ENCODE results near the gene SIN3B. TPM values are rescaled to one million over a fixed set of nuclear protein-coding genes. Genes with fewer than 3 reads are reported as not detected.

The SIN3B gene
- total and polyA plus RNA-seq, 5 donors = 22.6 to 35.4 (median 28.3) TPM

DNA sequence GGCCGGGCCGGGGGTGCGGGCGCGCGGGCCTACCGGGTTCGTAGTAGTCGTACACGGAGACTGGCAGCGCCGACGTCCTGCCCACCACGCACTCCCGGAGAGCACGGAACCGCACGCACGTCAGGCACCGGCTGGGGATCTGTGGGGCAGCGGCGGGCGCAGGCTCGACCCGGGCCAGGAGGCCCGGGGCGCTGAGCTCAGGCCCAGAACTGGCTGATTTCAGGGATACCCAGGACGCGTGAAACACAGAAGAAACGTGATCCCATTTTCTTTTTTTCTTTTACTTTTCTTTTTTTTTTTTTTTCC is 68.6 kb downstream of the SIN3B start:
- peak; percentile 17 to 18 for ATAC-seq

DNA sequence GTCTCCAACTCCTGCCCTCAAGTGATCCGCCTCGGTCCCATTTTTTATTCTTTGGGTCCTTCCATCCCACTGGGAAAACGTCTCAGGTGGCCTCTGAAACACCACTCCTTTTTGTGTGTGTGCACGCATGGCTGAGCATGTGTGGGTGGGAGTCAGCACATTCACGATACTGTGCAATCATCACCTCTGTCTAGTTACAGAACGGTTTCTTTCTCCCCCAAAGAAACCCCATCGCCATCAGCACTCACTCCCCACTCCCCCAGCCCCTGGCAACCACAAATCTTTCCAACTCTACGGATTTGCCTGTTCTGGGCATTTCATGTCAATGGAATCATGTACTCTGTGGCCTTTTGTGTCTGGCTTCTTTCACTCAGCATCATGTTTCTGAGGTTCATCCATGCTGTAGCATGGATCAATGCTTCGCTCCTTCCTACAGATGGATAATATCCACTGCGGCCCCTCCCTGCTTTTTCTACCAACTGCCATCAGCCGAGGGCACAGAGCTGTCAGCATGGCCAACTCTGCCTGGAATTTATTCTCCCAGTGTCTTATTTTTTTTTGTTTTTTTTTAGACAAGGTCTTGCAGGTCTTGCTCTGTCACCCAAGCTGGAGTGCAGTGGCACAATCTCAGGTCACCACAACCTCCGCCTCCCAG is 69.3 kb downstream of the SIN3B start:
- no peaks in the 10 kb centered on the region for H3K27me3 ChIP-seq (ENCODE audit: control insufficient read depth, insufficient read depth)
- ATAC-seq (no peak), DNase-seq (peak in 1 of 3 donors; percentile 27)
- intact Hi-C loops (cut with DNase I) = no loop called here
- H3K4me1 ChIP-seq (ENCODE audit: control insufficient read depth, insufficient read depth, low read length) = no peaks in the 10 kb centered on the region
- 86% methylated on average over 12 of the region's 12 CpGs for WGBS
- H3K27ac ChIP-seq (ENCODE audit: low read length) = no peak overlapping the region
- no peak overlapping the region for H3K4me3 ChIP-seq (ENCODE audit: low read length)
- H3K9me3 ChIP-seq (ENCODE audit: control insufficient read depth, low read length) = no peaks in the 10 kb centered on the region

More for the DNA sequence above, 68.6 kb downstream of the SIN3B start:
- WGBS = 9% methylated on average over 30 of the region's 30 CpGs
- Histone ChIP-seq H3K27me3 (ENCODE audit: control insufficient read depth, insufficient read depth) (no peaks in the 10 kb centered on the region), H3K27ac (ENCODE audit: low read length) (peak overlapping the region; percentile 26), H3K9me3 (ENCODE audit: control insufficient read depth, low read length) (no peaks in the 10 kb centered on the region), H3K4me3 (ENCODE audit: low read length) (peak overlapping the region; percentile 55), H3K4me1 (ENCODE audit: control insufficient read depth, insufficient read depth, low read length) (no peaks in the 10 kb centered on the region)
- DNase-seq = peak in 1 of 3 donors; percentile 66
- intact Hi-C loops (cut with DNase I) = no loop called here

DNA sequence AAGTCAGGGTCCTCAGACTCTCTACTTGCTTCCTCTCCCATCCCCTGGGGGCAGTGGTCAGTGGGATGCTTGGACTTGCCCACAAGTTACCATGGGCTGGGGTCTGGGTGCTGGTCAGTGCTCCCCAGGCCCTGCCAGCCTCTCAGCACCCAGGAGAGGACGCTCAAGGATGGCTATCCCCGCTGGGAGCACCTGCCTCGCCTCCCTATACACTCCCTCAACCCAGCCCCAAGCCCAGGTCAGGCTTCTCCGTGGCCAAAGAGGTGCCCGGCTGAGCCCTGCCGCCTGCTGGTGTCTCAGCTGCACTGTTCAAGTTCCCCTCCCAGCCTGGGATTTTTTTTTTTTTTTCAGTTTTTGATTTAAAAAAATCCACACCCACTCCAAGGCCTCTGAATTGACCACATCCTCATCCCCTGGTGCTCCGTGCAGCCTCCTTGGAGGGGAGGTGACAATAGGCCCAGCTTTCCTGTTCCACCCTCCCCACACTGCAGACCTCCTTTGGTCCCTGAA is 70.4 kb downstream of the SIN3B start:
- ATAC-seq = no peak
- Histone ChIP-seq H3K4me1 (ENCODE audit: control insufficient read depth, insufficient read depth, low read length) (no peaks in the 10 kb centered on the region), H3K9me3 (ENCODE audit: control insufficient read depth, low read length) (no peaks in the 10 kb centered on the region), H3K27me3 (ENCODE audit: control insufficient read depth, insufficient read depth) (no peaks in the 10 kb centered on the region), H3K4me3 (ENCODE audit: low read length) (no peak overlapping the region), H3K27ac (ENCODE audit: low read length) (no peak overlapping the region)
- peak in 2 of 3 donors; percentile 75 to 80 for DNase-seq
- intact Hi-C loops (cut with DNase I) = loop anchor here in 2 of 4 donors (5.0 to 10.0 kb wide), 2 partner anchors 125 to 127 kb away; no protein-coding TSS in a partner anchor
- WGBS = 26% methylated on average over 7 of the region's 7 CpGs

DNA sequence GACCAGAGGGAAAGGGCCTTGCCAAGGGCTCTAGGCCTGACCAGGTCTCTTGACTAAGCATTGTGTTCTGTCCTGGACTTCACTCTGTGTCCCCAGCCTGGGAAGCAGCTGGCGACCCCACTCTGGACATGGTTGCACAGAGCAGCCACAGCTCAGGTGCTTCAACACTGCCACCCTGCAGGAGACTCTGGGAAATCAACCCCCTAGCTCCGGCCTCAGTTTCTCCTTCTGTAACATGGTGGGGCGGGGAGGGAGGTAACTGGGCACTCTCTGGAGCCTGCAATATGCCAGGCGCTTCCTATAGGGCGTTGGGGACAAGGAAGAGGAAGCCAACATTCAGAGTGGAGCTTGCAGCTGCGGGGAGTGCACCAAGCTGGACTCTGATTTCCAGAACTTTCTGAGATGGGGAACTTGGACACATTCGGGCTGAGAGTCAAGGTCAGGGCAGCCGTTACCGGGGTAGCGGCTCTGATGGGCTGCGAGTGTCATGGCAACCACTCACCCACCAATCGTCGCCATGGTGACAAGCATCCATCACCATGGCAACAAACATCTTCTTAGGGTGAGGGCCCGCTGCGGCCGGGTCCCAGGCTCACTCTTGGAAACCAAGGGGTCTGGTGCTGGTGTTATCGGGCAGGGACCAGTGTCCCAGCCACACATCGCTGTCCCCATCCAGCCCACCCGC is 72.4 kb downstream of the SIN3B start:
- Histone ChIP-seq H3K9me3 (ENCODE audit: control insufficient read depth, low read length) (no peaks in the 10 kb centered on the region), H3K27me3 (ENCODE audit: control insufficient read depth, insufficient read depth) (no peaks in the 10 kb centered on the region), H3K27ac (ENCODE audit: low read length) (no peak overlapping the region), H3K4me1 (ENCODE audit: control insufficient read depth, insufficient read depth, low read length) (no peaks in the 10 kb centered on the region), H3K4me3 (ENCODE audit: low read length) (no peak overlapping the region)
- DNase-seq = peak in 1 of 3 donors; percentile 40
- intact Hi-C loops (cut with DNase I) = loop anchor here in 2 of 4 donors (5.0 to 10.0 kb wide), 2 partner anchors 127 to 129 kb away; no protein-coding TSS in a partner anchor
- WGBS = 87% methylated on average over 19 of the region's 19 CpGs
- no peak for ATAC-seq

DNA sequence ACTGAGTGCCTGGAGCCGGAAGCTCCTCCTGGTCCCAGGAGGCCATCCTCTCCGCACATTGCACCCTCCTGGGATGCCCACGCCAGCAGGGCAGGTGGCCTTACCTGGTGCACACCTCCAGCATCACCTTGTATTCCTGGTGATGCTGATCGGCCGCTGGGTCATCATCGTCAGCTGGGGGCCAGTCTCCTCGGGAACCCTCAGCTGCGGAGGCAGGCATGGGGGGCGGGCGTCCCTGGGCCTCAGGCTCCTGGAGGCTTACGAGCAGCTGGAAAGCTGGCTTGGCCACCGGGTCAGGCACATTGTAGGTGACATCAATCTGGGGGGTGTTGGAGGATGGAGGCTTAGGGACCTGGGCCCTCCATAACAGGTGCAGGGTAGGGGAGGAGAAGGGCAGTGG is 73.3 kb downstream of the SIN3B start:
- no peak for ATAC-seq
- Histone ChIP-seq H3K27ac (ENCODE audit: low read length) (no peak overlapping the region), H3K4me1 (ENCODE audit: control insufficient read depth, insufficient read depth, low read length) (no peaks in the 10 kb centered on the region), H3K4me3 (ENCODE audit: low read length) (no peak overlapping the region), H3K27me3 (ENCODE audit: control insufficient read depth, insufficient read depth) (no peaks in the 10 kb centered on the region), H3K9me3 (ENCODE audit: control insufficient read depth, low read length) (no peaks in the 10 kb centered on the region)
- peak in 1 of 3 donors; percentile 25 for DNase-seq
- 94% methylated on average over 12 of the region's 12 CpGs for WGBS
- intact Hi-C loops (cut with DNase I) = loop anchor here in 2 of 4 donors (5.0 to 10.0 kb wide), 2 partner anchors 128 to 130 kb away; no protein-coding TSS in a partner anchor

DNA sequence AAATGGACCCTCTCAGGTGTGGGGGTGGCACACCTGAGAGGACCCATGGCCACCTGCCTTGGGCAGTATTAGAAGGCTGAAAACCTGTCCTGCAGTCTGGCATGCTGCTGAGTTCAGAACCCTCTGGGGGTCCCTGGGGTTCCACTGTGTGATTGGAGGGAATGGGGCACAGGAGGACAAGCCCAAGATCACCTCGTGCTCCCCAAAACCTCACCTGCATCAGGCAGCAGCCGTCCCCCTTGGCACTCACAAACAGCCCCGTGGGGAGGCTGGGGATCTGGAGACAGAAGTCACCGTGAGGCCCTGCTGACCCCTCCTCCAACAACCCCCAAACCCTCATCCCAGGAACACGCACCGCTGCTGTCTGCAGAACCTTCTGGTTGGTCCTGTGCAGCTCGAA is 74.1 kb downstream of the SIN3B start:
- no peaks in the 10 kb centered on the region for H3K9me3 ChIP-seq (ENCODE audit: control insufficient read depth, low read length)
- no peaks in the 10 kb centered on the region for H3K4me1 ChIP-seq (ENCODE audit: control insufficient read depth, insufficient read depth, low read length)
- no peak for ATAC-seq
- H3K27me3 ChIP-seq (ENCODE audit: control insufficient read depth, insufficient read depth) = no peaks in the 10 kb centered on the region
- peak in 1 of 3 donors; percentile 6 for DNase-seq
- no peak overlapping the region for H3K4me3 ChIP-seq (ENCODE audit: low read length)
- 89% methylated on average over 7 of the region's 7 CpGs for WGBS
- no peak overlapping the region for H3K27ac ChIP-seq (ENCODE audit: low read length)
- intact Hi-C loops (cut with DNase I) = loop anchor here in 2 of 4 donors (5.0 to 10.0 kb wide), 2 partner anchors 129 to 131 kb away; no protein-coding TSS in a partner anchor

DNA sequence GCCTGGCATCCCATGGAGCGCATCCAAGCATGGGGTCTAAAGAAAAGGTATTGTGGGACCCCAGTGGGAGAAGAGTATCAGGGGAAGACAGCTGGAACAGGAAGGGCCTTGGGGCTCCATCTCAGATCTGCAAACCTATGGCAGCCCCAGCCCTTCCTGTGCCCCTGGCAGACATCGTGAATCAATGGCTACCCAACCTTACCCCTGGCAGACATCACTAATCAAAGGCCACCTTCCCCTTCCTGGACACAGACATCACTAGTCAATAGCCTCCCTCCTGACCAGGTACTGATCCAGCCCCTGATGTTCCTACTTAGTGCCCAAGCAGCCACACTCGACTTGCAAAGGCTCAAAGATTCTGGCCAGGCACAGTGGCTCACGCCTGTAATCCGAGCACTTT is 75.4 kb downstream of the SIN3B start:
- Histone ChIP-seq H3K9me3 (ENCODE audit: control insufficient read depth, low read length) (no peaks in the 10 kb centered on the region), H3K4me3 (ENCODE audit: low read length) (no peak overlapping the region), H3K27ac (ENCODE audit: low read length) (no peak overlapping the region), H3K27me3 (ENCODE audit: control insufficient read depth, insufficient read depth) (no peaks in the 10 kb centered on the region), H3K4me1 (ENCODE audit: control insufficient read depth, insufficient read depth, low read length) (no peaks in the 10 kb centered on the region)
- DNase-seq (no peak), ATAC-seq (no peak)
- 67% methylated on average over 5 of the region's 5 CpGs for WGBS
- intact Hi-C loops (cut with DNase I) = loop anchor here in 2 of 4 donors (5.0 to 10.0 kb wide), 2 partner anchors 130 to 132 kb away; no protein-coding TSS in a partner anchor

DNA sequence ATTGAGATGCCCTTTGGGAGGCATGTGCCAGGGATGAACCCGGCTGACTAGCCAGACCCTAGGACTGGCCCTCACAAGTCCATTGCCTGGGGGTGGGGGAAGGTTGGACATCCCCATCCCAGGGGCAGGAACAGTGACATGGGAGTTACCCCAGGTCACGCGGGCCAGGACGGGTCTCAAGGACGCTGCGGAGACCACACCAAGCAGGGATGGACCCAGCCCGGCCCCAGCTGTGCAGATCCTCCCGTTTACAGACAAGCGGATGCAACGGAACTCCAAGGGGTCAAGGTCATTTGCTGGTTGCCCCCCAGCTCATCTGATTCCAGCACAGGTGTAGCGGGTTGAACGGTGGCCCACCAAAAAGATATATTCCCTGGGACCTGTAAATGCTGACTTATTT is 79.6 kb downstream of the SIN3B start:
- no peak for ATAC-seq
- Histone ChIP-seq H3K4me3 (ENCODE audit: low read length) (no peak overlapping the region), H3K4me1 (ENCODE audit: control insufficient read depth, insufficient read depth, low read length) (no peaks in the 10 kb centered on the region), H3K9me3 (ENCODE audit: control insufficient read depth, low read length) (peaks cover 4% of the 10 kb centered on the region), H3K27ac (ENCODE audit: low read length) (no peak overlapping the region), H3K27me3 (ENCODE audit: control insufficient read depth, insufficient read depth) (no peaks in the 10 kb centered on the region)
- peak in 1 of 3 donors; percentile 22 for DNase-seq
- intact Hi-C loops (cut with DNase I) = loop anchor here in 1 of 4 donors (10.0 kb wide), 1 partner anchor 134 kb away; no protein-coding TSS in a partner anchor
- WGBS = 85% methylated on average over 12 of the region's 12 CpGs

DNA sequence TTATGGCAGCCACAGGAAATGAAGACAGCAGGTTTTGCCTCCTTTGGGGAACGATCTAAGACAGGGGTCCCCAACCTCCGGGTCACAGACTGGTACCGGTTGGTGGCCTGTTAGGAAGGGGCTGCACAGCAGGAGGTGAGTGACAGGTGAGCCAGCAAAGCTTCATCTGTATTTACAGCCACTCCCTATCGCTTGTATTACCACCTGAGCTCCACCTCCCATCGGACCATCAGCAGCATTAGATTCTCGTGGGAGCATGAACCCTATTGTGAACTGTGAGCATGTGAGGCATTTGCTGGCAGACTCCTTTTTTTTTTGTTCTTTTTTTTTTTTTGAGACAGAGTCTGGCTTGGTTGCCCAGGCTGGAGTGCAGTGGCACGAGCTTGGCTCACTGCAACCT is 81.8 kb downstream of the SIN3B start:
- ATAC-seq (no peak), DNase-seq (peak in 1 of 3 donors; percentile 9)
- H3K4me3 ChIP-seq (ENCODE audit: low read length) = no peak overlapping the region
- H3K4me1 ChIP-seq (ENCODE audit: control insufficient read depth, insufficient read depth, low read length) = no peaks in the 10 kb centered on the region
- WGBS = 89% methylated on average over 7 of the region's 7 CpGs
- no peak overlapping the region for H3K27ac ChIP-seq (ENCODE audit: low read length)
- peaks cover 4% of the 10 kb centered on the region for H3K9me3 ChIP-seq (ENCODE audit: control insufficient read depth, low read length)
- H3K27me3 ChIP-seq (ENCODE audit: control insufficient read depth, insufficient read depth) = no peaks in the 10 kb centered on the region
- intact Hi-C loops (cut with DNase I) = no loop called here

DNA sequence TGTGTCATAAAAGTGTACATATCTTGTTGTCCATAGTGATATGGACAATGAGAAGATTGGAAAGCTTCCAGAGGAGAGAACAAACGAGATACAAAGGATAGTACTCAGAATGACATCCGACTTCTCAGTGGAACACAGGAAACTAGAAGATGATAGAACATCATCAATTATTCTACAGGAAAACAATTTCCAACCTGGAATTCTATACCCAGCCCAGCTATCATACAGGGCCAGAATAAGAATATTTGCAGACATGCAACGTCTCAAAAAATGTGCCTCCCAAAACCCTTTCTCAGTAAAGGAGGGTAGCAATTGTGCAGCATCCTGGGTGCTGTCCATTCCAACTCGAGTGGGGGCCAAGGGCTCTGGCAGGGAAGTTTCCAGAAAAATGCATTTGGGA is 83.6 kb downstream of the SIN3B start:
- peaks cover 4% of the 10 kb centered on the region for H3K9me3 ChIP-seq (ENCODE audit: control insufficient read depth, low read length)

DNA sequence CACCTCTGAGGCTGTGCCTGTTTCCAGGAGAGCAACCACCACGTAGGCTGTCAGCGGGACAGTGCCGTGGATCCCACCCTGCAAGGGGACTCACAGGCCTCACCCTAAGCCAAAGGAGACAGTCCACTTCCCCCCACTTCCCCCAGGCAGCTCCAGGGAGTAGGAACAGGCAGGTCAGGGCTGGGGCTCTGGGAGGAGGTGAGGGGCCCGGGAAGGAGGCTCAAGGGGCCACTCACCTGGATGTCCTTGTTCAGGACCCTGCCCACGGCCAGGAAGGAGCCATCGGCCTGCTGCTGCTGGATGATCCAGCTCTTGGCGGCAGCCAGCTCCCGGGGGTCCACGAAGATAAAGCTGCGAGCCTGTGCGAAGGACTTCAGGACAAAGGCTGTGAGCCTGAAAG is 85.2 kb downstream of the SIN3B start:
- ATAC-seq (no peak), DNase-seq (peak in 1 of 3 donors; percentile 3)
- H3K27me3 ChIP-seq (ENCODE audit: control insufficient read depth, insufficient read depth) = no peaks in the 10 kb centered on the region
- 80% methylated on average over 11 of the region's 11 CpGs for WGBS
- peaks cover 4% of the 10 kb centered on the region for H3K9me3 ChIP-seq (ENCODE audit: control insufficient read depth, low read length)
- H3K27ac ChIP-seq (ENCODE audit: low read length) = no peak overlapping the region
- intact Hi-C loops (cut with DNase I) = no loop called here
- no peak overlapping the region for H3K4me3 ChIP-seq (ENCODE audit: low read length)
- H3K4me1 ChIP-seq (ENCODE audit: control insufficient read depth, insufficient read depth, low read length) = no peaks in the 10 kb centered on the region

More for the DNA sequence above, 83.6 kb downstream of the SIN3B start:
- Histone ChIP-seq H3K4me3 (ENCODE audit: low read length) (no peak overlapping the region), H3K27ac (ENCODE audit: low read length) (no peak overlapping the region), H3K4me1 (ENCODE audit: control insufficient read depth, insufficient read depth, low read length) (no peaks in the 10 kb centered on the region), H3K27me3 (ENCODE audit: control insufficient read depth, insufficient read depth) (no peaks in the 10 kb centered on the region)
- intact Hi-C loops (cut with DNase I) = no loop called here
- WGBS = 74% methylated on average over 4 of the region's 4 CpGs
- ATAC-seq = no peak
- DNase-seq = no peak

Data from right cardiac atrium (tissue), 5 donors.